Stimulated activated CD8-positive, alpha-beta memory T cell treated with anti-CD3 and anti-CD28 coated beads, Interleukin-7, amount 100 ng/mL, for 4 hours (primary cell): ENCODE measurements around the gene HSFX3.
"Not testable (repeated sequence)": the region's sequence is repeated elsewhere in the genome, so short reads cannot be mapped to it uniquely, and the experiment has no call there.

Experiments used
- DNase-seq, 2 donors: peaks; one replicate each; pipeline ENCODE4 v3.0.0-alpha.2; 2020; ENCODE audit warnings: low read depth in 2 of 2

The HSFX3 gene

GRCh38 chrX:149549701-149550100 lies at the start of gene HSFX3:
TSS of gene HSFX3 (minus strand) at chrX:149549924. CDS start at chrX:149549852, 72 bp downstream.
- DNase-seq = not testable (repeated sequence)

- not testable (repeated sequence) for DNase-seq
Measured at GRCh38 chrX:149598603-149599002, 48.9 kb upstream of the HSFX3 start.

GRCh38 chrX:149595943-149596342 lies 46.2 kb upstream of the HSFX3 start:
- not testable (repeated sequence) for DNase-seq

GRCh38 chrX:149595214-149595613 lies 45.5 kb upstream of the HSFX3 start, which contains the start of gene HSFX2:
TSS of gene HSFX2 (minus strand) at chrX:149595314. CDS start at chrX:149594700, 614 bp downstream.
- not testable (repeated sequence) for DNase-seq

- not testable (repeated sequence) for DNase-seq
Measured at GRCh38 chrX:149590993-149591392, 41.3 kb upstream of the HSFX3 start.

GRCh38 chrX:149587359-149587758 lies 37.6 kb upstream of the HSFX3 start, which contains the start of gene MAGEA9B:
TSS of gene MAGEA9B (minus strand) at chrX:149587459. CDS start at chrX:149583179, 4,280 bp downstream.
- DNase-seq = not testable (repeated sequence)

- DNase-seq = not testable (repeated sequence)
Measured at GRCh38 chrX:149585631-149586030, 35.9 kb upstream of the HSFX3 start.

- not testable (repeated sequence) for DNase-seq
Measured at GRCh38 chrX:149573456-149573855, 23.7 kb upstream of the HSFX3 start.

- DNase-seq = no peak
Measured at GRCh38 chrX:149572743-149573142, 23.0 kb upstream of the HSFX3 start.

GRCh38 chrX:149571770-149572169 lies 22.0 kb upstream of the HSFX3 start:
- no peak for DNase-seq

GRCh38 chrX:149570668-149571067 lies 20.9 kb upstream of the HSFX3 start:
- DNase-seq = no peak

GRCh38 chrX:149569770-149570169 lies 20.0 kb upstream of the HSFX3 start:
- no peak for DNase-seq

- no peak for DNase-seq
Measured at GRCh38 chrX:149568701-149569296, 19.1 kb upstream of the HSFX3 start.

- DNase-seq = no peak
Measured at GRCh38 chrX:149567621-149568417, 18.1 kb upstream of the HSFX3 start.

- no peak for DNase-seq
Measured at GRCh38 chrX:149563359-149563758, 13.6 kb upstream of the HSFX3 start.

GRCh38 chrX:149555251-149555650 lies 5.5 kb upstream of the HSFX3 start:
- DNase-seq = not testable (repeated sequence)

- not testable (repeated sequence) for DNase-seq
Measured at GRCh38 chrX:149551939-149552248, 2.2 kb upstream of the HSFX3 start.

GRCh38 chrX:149551245-149551938 lies 1.7 kb upstream of the HSFX3 start:
- DNase-seq = not testable (repeated sequence)

- DNase-seq = not testable (repeated sequence)
Measured at GRCh38 chrX:149550454-149550853, 730 bp upstream of the HSFX3 start.

- not testable (repeated sequence) for DNase-seq
Measured at GRCh38 chrX:149547782-149548181, 1.9 kb downstream of the HSFX3 start.

GRCh38 chrX:149546962-149547361 lies 2.8 kb downstream of the HSFX3 start:
- DNase-seq = not testable (repeated sequence)
